Measurements from ENCODE around the gene OLFM3.

The OLFM3 gene

DNA sequence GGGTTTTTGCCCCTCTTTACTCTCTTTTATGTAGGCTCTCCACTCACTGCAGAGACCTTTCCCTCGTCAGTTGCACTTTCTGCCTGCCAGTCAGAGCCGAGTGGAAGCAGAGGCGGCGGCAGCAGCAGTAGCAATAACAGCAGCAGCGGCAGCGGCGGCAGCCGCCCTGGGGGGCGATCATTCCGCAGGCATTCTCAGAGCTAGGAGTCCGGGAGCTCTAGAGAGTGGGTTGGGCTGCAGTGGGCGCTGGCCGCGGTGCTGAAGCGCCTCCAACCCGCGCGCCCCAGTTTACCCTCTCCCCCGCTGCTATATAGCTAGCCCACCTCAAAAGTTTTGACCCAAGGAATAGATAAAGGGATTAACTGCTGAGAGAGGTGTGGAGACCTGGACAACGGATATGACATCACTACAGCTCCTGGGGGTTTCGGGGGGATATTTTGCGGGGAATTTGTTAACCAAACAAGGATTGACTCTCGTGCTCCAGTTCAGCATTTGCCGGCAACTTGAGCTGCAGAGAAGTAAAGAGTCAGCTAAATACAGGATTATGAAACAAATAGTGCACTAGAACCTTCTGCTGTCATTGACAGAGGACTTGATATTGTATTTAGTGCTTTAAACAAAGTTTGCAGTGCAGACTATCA lies at the start of gene OLFM3:
TSS of gene OLFM3 (minus strand) at position 102 of the 641 bp plus-strand sequence.
- DNase-seq: no peak

DNA sequence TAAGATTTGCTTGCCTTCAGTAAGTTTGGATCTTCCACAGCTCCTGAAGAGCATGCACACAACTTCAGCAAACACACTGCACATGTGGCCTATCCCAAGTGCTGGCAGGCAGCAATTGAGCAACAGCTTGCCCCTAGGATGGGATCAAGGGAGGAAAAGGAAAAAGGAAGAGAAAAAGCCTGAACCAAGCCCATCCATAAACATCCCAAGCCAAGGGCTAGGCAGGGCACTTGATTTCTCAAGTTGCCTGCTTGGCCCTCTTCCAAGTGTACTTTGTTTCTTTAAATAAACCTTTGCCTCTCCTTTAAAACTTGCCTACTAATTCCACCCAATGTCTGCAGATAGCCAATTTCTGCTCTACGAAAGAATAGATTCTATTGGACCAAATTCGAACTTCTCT lies 49.0 kb upstream of the OLFM3 start:
- DNase-seq: no peak

DNA sequence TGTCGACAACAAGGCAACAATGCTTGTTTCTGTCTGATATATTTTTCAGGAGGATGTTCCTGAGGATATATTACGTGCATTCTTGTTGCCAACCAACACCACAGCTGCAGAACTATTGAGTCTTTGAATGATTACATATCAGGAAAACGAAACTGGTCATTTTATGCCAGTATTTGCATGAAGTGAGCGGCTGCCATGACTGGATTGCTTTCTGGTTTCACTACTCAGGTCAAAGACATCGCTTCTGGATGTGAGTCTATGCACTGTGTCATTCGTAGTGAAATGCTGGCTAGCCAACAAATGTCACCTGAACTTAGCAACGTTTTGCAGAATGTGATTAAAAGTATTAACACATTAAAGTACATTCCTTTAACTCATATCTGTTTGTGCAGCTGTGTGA lies 35.8 kb upstream of the OLFM3 start:
- no peak for DNase-seq

DNA sequence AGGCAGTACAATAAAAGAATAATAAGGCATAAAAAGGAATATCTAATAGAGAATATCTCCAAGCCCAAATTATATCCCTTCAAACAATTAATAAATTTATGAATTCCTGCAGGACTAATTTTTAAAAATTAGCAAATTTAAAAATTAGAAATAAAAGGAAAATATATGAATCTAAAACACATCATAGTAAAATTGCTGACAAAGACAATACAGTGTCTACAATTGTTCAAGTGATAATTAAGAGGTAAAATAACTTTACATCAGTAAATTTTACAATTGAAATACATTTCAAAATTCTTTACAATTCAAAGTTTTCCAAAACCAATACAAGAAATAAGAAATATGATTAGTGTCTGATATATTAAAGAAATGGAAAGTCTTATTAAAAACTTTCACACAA lies 22.8 kb upstream of the OLFM3 start:
- no peak for DNase-seq

DNA sequence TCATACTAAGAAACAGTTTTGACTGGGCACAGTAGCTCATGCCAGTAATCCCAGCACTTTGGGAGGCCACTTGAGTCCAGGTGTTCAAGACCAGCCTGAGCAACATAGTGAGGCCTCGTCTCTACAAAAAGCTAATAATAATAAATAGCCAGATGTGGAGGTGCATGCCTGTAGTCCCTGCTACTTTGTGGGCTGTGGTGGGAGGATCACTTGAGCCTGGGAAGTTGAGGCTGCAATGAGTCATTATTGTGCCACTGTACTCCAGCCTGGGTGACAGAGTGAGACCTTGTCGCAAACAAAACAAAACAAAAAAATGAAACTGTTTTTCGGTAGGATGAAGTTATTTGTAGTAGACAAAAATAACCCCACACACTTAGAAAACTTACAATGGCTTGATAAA lies 19.0 kb upstream of the OLFM3 start:
- DNase-seq: no peak

DNA sequence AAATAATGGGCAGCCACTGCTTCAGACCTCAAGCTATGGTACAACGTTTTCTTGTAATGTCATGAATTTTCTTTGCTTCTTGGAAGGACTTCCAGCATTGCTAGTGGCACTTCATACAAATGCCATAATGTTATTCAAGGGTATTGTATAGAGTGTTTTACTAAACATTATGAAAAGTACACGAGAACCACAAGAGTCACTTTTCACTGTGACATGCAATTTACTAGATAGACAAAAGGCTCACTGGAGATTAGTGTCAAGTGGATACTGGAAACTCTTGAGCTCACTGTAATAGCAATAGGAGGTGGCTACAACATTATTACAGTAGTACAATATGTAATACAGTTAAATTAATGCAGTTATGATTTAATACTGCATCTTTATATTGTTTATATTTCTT lies 5.3 kb upstream of the OLFM3 start:
- DNase-seq: no peak

DNA sequence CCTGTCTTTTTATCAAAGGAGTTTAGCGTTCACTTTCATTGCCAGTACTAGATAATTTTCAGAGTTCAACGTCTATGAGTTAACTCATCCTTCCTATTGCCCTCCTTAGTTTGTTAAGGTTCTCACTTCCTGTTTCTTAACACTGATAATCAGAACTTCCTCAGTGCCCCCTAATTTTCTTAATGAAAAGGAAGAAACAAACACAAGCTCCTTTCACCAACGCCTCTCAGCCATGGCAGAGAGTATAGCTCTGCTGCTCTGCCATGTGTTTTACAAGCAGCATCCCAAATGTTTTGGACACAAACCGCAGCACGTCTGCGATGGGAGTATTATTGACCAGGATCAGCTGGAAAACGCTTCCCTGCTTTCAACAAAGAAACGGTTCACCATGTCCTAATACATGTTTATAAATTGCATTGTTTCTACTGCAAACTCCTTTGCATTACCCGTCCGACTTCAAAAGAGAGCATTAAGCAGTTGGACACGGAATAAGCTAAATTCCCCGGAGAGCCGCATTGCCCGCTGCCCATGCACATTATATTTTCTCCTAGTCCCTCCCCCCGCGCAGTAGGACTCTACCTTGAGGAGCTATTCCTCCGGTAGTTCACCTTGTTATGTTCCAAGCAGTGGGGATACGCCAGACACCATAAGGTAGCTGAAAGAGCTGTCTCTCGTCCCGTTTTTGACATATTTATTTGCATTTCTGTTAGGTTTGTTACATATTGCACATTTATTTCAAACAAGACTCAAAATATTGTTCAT lies 561 bp downstream of the OLFM3 start:
- no peak for DNase-seq

DNA sequence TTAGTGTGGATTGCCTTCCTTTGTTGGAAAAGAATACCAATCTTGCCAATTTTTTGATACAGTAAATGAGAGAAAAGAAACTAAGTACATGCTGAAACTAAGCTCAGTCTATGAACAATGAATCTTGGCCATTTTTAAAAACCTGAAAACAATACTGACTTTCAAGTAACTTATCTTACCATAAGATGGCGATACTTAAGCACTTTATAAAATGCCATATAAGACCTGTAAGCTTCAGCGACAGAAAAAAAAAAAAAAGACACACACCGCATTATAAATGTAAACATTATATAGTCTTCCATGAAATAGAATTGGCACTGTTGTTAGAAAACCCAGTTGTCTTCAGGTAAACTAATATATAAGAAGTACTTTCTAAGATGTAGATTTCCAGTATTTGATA lies 3.0 kb downstream of the OLFM3 start:
- DNase-seq: no peak

DNA sequence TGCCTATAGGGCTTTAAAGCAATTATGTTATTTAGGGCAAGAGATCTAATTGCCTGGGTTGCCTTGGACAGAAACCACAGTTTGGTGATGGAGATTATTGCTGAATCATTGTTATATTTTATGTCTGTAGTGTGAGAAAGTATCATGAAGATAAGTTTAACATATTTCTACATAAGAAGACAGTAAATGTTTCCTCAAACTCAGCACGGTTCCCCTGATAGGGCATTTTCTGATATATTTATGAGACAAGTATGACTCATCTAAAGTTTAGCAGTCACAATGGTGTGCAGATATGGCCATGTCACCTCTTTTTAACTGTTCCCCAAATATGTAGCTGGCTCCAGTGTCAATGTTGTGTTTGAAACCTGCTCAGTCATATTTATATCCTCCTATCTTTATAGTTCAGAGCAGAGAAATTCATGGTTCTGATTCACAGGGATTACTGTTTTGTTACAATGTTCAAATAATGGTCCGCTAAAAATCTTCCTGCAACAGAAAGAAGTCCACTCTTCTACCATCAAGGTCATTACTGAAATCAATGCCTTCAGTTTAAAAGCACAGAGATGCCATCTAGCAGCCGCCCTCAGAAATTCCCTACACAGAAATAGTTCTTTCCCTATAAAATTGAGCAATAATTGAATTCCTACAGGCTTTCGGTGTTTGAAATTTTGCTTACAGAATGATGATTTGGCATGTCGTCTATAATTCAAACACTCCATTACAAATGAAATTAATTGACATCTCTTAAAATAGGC lies 3.7 kb downstream of the OLFM3 start:
- no peak for DNase-seq

DNA sequence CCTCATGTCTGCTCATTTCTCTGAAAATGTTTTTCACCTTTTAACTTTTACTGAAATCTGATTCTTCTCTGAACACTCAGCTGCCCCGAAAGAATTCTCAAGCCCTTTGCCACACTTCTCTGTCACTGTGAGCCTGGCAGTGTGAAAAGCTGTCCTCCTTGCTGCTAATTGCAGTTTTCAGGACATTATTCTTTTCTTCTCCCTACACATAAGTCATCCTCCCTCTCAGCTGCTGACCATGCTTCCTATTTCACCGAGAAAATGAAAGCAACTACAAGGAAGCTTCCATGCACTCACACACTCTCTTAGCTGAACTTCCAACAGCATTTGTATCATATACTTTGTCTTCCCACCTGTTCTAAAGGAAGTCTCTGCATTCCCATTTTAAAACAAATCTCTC lies 15.8 kb downstream of the OLFM3 start:
- no peak for DNase-seq

DNA sequence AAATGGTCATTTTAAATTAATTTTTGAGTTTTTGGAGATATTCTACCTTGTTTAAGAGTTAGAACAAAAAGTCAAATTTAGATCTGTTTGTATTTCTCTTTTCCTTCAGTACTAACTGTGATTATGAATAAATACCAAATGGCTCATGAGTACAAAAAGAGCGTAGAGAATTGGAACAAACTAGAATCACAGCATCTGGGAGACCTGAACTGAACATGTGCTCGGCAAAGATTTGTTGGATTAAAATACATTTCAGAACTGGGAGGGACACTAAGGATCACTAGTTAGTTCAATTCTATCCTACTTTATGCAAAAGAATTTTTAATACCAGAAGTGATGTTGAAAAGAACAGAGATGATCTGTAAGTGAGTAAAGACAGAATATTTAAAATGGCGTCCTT lies 19.5 kb downstream of the OLFM3 start:
- DNase-seq: no peak

DNA sequence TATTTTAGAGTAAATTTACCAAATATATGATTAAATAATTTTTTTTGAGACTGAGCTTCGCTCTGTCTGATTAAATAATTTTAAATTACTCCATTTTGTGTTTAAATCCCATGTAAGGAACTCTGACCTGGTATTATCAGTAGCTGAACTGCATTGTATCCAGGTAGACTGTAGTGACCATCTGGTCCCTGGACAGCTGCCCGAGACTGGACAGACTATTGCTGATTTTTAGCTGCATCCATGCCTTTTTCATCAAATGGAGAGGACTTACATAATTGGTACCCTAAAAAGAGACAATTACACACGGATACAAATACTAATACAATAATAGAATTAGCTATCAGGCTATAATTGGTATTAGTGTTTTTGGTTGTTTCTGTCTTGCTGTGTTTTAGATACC lies 20.6 kb downstream of the OLFM3 start:
- no peak for DNase-seq

DNA sequence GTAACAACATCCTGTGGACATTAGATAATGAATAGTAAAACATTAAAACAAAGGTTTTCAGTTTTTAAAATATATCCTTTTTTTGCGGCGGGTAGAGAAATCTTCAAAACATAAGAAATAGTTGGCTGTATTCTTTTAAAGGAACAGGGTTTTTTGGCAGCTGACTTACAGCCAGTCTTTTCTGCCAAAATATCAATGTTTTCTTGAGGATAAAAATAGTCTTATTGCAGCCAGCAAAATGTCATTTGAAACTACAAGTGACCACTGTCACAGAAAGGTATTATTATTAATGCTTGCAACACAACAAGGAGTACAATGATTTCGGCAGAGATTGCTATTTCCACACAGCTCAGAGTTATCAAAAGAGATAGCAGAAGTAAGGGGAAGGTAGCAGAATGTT lies 21.4 kb downstream of the OLFM3 start:
- no peak for DNase-seq

DNA sequence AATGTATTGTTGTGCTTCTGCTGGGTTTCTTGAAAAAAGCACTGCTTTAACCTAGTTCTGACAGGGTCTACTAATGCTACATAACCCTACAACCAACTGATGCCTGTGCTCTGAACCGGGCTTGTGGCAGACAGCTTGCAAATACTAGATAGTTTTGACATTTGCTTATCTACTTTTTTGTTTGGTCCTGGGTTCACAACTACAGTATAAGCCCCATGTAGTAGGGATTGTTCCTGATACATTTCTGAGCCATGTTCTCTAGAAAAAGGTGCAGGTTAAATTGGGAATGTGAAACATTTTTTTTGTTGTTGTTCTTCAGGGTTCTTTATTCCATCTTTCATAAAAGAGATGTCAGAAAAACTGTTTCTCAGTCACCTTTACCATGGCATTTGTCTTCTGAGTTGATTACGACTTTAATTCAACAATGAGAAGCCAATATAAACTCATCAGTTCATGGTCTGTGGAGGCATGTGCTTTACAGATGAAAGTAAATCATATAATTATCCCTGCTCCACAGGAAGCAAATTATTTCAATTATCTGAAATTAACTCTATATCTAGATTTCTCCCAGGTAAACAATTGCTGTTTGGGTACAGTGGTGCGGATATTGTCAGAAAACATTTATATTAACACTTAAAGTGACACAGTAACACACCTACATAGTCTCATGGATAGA lies 22.0 kb downstream of the OLFM3 start:
- DNase-seq: no peak

DNA sequence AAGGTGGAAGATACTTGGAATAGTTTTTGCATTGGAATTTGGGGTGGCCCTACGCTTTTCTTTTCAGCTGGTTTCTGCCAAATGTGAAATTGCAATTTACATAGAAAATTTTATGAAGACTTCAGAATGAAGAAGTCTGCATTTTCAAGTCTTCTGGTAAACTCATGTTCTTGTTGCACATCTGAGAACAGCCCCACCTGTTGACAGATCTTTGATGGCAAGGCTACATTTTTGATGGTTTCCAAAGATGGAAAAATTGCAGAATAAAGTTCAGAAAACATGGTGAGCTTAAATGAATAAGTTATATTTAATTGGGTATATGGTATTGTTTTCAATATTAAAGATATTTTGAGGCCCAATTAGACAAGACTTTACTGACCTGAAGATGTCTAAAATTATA lies 25.4 kb downstream of the OLFM3 start:
- DNase-seq: no peak

DNA sequence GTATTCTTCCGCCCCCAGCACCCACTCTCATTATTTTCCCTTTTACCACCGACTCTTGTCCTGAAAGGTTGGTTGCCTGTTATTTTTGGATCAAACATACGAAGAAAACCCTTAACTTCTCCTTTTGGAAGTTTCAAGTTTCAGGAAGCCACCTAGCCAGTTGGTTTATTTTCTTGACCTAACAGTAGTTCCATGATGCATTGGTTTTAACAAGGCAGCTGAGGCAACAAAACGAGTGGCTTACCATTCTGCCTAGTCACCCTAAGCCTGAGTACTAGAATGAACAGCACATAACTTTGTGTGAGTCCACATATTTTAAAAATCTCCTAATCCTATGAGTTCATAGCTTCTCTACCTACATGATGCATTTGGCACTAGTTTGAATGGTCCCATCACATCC lies 28.9 kb downstream of the OLFM3 start:
- no peak for DNase-seq

DNA sequence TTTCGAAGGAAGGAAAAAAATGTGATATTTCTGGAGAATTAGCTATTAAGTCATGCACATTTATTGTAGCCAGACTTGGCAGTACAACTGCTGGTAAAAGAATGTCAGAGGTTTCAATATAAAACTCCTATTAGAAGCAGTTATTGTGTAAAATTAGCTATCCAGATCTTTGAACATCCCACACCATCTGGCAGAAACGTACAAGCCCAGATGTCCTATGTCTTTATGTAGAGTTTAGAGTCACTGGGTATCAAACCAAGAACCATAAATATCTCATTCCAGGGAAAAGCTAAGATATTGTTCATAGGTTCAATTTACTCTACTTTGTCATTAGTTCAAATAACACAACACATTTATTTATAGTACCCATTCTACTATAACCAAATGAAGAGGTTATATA lies 31.4 kb downstream of the OLFM3 start:
- DNase-seq: no peak

DNA sequence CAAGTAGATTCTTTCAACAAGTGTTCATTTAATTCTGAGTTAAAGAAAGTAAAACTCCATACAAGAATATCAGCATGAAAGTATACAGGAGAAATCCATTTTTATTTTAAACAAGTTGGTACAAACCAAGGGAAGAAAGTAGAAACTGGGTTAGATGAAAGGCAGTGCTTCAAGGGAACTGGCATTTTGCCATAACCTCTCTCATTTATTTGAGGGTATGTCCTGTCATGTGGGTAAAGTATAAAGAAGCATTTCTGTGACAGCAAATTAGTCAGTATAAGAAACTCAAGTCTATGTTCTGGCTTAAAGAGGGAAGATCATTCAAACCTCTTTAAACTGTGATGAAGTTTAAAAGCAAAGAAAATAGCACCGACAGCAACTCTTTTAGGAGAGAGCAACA lies 32.0 kb downstream of the OLFM3 start:
- DNase-seq: no peak

DNA sequence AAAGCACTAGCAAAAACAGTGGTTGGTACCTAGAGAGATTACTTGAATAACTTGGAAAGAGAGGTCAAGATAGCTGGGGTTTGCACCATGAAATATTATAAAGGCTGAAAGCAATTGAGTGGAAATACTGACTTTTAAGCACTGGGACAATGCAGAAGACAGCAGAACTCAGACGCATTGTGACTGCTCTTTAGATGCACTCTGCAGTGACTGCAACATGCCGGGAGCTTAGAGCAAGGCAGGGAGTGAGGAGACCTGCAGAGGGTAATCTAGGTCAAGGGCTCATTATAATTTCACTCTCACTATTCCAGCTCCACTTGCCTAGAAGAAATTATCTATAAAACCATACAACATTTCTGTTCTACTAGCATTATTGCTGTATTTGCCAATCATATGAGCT lies 36.6 kb downstream of the OLFM3 start:
- DNase-seq: no peak

DNA sequence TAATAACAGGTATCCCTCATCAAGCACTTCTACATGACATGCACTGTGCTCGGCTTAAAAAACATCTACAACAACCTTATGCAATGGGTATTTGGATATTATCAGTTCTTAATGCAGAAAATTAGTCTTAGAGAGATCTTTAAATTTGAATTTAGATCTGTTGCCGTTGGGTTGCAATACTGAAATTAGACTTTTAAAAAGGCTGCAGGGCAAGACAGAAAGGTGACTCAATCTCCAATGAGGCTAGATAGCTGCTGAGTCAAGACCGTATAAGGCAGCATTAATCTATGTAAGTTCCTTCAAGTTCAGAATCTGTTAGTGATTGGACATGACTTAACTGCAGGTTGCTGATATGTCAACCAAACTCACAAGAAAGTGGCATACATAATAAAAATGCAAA lies 37.3 kb downstream of the OLFM3 start:
- no peak for DNase-seq

DNA sequence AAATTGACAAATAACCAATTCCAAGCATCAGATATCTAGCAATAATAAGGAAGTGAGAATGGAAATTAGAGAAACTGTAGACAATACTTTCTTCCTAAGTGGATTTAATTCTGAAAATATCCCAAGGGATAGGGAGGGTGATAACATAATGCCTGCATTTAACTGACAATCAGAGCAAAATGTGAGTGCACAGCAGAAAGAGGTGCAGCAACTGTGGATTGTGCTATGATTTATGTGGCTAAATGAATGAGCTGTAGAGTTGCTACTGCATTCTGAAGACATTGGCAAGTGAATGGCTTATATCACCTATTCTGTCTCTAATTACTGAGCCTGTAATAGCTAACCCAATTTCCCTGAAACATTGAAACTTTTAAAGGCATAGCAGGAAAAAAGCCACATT lies 39.0 kb downstream of the OLFM3 start:
- DNase-seq: no peak

DNA sequence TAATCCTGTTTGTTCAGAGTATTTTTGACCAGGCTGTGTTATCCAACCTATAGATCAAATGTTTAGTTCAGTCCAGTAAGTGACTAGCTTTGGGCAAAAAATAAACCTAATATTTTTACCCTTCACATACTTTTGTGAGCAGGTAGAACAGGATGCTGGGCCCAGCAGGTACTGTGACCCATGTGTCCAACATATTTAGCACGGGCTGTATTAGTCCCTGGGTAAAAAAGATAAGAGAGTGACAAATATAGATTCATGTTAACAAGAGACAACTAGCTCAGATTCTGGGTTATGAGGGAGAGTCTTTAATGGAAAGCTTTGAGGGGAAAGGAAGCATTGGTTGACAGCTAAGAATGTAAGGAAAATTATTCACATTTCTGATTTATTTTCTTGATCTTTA lies 43.1 kb downstream of the OLFM3 start:
- no peak for DNase-seq

DNA sequence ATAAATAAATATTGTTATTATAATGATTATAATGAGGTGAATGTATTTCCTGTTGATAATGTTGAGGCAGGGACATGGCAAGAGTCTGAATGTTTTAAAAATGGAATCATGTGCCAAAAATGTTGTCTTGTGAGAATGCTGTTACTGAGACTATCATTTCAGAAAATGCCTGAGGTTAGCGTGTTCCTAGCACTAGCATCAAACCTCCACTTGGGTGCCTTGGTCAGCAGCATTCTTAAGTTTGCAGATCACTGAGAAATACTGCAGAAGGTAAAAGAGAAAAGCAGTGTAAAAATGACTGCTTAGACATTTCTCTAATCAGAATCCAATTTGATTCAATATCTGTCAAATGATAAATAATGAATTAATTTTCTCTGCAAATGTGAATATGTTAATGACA lies 50.8 kb downstream of the OLFM3 start:
- DNase-seq: no peak

DNA sequence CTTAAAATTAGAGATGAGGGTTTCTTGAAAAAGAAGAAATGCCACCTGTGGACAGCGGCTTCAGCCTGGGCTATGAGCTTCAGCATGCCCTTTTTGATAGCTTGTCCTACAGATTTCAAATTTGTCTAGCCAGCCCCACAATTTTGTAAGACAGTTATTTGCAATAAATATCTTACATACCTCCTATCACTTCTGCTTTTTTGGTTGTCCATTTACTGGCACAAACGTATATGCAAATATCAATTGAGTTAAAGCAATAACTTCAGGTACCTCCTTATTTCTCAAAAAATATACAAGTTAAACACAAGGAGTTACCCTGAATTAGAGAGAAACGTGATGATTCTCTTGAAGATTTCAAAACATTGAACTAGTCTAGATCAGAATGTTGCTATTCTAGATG lies 53.5 kb downstream of the OLFM3 start:
- no peak for DNase-seq

Measured in activated CD4-positive, alpha-beta T cell treated with anti-CD3 and anti-CD28 coated beads, Interleukin-2, amount 50 U/mL, for 48 hours (primary cell).